ENCODE data around the gene ACAN.
A peak's percentile ranks its signal among the peaks of the same experiment; 100 is the strongest.

Gene ACAN

DNA sequence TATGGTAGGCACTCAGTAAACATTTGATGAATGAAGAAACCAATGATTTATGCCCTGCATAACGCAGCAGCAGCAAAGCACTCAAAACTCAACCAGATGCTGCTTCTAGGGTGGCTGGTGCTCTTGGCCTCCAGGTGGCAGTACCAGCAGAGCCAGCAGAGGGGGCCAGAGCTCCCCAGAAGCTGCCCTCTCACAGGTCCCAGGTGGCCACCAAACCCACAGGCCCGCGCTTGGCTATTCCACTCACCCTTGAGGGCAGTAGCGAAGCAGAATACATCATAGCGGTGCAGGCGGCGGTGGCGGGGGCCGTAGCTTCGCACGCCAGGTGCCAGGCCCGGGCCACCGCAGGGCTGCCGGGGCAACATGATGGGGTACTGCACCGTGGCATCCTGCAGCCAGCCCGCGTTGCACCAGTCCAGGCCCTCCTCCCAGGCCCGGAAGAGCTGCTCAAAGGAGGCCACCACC is 75.5 kb downstream of the ACAN start:
- no peak for DNase-seq (ENCODE audit: low read depth)

DNA sequence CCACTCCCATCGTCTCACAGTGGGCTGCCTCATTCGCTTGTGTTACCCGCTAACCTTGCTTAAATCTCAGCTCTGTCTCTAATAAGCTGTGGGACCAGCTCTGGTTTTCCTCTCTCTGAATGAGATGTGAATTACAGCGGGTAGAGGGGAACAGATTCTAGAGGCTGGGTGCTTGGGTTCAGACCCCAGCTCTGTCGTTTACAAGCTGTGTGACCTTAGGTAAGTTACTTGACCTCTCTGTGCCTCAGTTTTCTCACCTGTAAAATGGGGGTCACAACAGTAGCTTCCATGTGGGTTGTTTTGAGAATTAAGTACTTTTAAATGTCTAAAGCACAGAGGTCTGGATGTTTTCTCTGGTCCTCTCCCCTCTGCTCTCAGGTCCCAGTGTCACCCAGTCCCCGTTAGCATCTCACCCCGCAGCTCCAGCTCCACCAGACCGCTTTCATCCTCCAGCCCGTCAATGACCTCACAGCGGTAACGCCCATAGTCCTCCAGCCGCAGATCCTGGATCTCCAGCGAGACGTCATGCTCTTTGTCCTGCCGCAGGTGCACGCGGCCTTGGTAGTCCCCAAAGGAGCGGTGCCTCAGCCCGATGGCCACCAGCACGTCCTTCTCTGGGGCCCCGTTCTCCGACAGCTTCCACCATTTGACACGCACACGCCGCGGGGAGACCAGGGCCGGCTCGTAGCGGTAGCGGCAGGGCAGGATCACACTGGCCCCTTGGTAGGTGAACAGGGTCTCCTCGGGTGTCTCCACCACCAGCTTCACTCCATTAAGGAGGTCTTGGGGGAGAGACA is 77.9 kb downstream of the ACAN start:
- no peak for DNase-seq (ENCODE audit: low read depth)

GRCh38 chr15:88881775-88882174 is 78.5 kb downstream of the ACAN start:
- no peak for DNase-seq (ENCODE audit: low read depth)

- DNase-seq (ENCODE audit: low read depth): no peak
Observed at GRCh38 chr15:88882785-88883184, 79.5 kb downstream of the ACAN start.

DNA sequence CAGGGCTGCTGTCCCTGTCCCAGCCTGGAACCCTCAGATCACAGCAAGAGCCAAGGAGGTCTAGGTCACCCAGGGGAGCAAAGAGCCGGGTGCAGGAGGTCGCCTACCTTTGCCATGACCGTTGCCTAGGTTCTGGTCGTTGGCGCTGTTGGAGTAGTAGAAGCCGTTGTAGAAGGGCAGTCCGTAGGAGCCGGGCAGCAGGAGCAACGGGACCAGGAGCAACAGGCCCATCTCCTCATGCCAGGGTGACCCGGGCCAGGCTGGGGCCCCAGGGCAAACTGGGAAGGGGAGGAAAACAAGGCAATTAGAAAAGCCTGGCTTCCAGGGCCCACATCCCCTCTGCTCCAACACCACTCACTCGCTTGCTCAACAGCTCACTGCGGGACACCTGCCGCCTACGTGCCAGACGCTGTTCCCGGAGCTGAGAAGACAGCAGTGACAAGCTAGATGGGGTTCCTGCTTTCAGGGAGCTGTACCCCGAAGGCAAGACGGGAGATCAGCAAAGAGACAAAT is 83.9 kb downstream of the ACAN start:
- DNase-seq (ENCODE audit: low read depth): no peak

GRCh38 chr15:88888719-88889118 is 85.5 kb downstream of the ACAN start:
- DNase-seq (ENCODE audit: low read depth): no peak

DNA sequence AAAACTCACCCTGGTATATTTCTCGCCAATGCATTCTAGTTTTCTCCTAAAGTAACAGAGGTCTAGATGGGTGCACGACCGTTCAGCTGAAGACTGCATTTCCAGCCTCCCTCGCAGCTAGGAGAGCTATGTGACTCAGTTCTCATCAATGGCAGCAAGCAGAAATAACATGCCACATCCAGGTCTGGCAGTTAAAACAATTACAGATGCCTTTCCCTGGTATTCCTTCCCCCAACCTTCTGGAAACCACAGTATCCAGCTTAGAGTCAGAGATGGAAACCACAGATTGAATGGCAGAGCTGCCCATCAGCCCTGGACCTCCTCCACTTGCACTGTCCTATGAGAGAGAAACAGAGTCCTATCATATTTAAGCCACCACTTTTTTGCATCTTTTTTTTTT is 87.3 kb downstream of the ACAN start:
- DNase-seq (ENCODE audit: low read depth): no peak

DNA sequence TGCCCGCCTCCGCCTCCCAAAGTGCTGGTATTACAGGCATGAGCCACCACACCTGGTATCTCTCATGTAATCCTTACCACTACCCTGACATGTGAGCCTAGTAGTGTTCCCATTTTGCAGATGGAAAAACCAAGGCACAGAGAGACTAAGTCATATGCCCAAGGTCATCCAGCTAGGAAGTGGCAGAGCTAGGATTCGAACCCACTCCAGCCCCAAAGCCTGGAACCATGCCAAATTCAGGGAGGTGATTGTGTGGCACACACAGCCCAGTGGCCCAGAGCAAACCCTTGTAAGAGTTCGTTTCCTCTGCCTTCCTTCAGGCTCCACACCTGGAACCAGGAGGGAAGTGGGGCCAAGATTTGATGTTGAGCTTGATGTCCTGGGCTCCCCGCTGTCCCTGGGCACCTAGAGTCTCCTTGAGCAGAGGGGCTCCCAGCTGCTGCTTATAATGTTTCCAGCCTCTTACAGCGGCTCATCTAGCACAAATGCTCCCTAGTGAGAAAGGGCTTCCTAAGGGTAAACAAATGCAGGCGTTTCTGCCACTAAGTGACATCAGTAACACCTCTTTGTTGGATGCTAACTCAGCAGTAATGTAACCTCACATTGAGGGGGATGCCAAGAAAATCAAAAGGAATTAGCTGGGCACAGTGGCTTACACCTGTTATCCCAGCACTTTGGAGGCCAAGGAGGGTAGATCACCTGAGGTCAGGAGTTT is 88.5 kb downstream of the ACAN start:
- DNase-seq (ENCODE audit: low read depth): no peak

- DNase-seq (ENCODE audit: low read depth): no peak
Observed at GRCh38 chr15:88894348-88894818, 91.1 kb downstream of the ACAN start.

DNA sequence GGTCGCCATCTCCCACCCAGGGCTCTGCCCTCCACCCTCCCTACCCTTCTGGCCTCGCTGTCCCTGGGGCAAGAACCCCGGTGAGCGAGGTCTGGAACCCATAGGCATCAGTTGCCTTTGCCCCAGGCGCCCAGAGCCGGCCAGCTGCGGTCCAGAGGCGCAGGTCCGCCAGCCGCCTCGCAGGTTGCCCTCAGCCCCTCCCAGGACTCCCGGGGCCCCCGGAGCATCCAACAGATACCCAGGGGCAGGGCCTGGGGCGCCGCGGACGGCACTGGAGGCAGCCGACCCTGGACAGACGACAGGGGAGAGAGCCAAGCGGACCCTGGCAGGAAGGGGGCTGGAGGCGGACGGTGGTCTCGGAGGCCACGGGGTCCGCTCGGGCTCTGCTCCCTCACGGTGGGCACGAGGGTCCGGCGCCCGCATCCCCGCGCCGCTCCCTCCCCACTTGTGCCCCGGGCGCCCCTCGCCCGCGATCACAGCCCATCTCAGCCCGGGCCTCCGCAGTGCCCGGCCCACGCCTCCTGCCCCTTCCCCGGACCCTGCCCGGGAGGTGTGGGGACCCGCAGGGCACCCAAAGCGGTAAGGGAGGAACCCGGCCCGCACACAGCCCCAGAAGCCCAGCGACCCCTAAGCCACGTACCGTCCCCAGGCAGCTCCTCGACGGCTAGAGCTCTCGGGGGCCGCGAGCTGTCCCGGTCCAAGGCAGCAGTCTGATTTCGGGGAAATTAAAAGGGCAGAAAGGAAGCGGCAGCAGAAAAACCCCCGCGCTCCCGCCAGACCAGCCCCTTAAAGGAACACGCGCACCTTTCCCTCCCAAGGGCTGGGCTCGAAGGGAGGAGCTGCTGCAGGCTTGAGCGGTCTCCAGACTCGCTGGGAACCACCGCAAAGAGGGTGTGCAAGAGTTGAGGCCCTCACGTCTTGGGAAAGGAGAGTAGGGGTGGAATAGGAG is 91.9 kb downstream of the ACAN start, which contains the start of gene HAPLN3:
Gene HAPLN3 (minus strand): TSS at position 726 of the 949 bp plus-strand sequence. CDS start 8,246 bp downstream, outside the sequence.
- DNase-seq (ENCODE audit: low read depth): no peak

DNA sequence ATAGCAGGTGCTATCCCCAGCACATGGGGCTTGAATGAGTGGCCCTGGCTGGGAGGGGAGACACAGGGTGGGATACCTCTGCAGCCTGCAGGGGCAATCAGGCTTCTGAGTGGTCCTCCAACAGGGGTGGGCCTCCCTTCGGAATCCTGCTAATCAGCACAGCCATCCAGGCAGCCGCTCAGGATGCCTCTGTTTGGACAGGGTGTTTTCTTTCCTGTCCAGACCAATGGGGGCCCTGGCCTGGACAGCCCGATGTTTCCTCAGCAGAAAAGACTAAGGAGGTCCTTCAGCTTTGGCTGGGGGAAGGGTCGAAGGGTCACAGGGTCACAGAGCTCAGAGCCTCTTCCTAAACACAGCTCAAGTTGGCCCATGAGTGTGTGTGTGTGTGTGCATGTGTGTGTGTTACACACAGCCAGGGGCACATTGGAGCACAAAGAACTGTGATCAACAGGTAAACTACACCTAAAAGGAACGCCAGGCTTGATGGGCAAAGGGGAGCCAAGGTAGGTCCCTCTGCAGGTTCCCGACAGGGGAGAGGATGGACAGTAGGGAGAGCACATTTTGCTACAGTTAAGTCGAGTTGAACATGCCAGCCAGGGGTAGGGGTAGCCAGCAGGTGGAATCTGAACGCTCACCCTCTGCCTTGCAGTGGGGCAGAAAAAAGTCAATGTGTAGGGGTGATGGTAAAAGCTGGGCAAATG is 93.2 kb downstream of the ACAN start:
- no peak for DNase-seq (ENCODE audit: low read depth)

- no peak for DNase-seq (ENCODE audit: low read depth)
Observed at GRCh38 chr15:88897142-88897455, 93.9 kb downstream of the ACAN start.

- DNase-seq (ENCODE audit: low read depth): peak; percentile 74
Observed at GRCh38 chr15:88897456-88898194, 94.4 kb downstream of the ACAN start.

GRCh38 chr15:88898736-88899135 is 95.5 kb downstream of the ACAN start:
- no peak for DNase-seq (ENCODE audit: low read depth)

GRCh38 chr15:88899251-88899650 is 96.0 kb downstream of the ACAN start:
- no peak for DNase-seq (ENCODE audit: low read depth)

DNA sequence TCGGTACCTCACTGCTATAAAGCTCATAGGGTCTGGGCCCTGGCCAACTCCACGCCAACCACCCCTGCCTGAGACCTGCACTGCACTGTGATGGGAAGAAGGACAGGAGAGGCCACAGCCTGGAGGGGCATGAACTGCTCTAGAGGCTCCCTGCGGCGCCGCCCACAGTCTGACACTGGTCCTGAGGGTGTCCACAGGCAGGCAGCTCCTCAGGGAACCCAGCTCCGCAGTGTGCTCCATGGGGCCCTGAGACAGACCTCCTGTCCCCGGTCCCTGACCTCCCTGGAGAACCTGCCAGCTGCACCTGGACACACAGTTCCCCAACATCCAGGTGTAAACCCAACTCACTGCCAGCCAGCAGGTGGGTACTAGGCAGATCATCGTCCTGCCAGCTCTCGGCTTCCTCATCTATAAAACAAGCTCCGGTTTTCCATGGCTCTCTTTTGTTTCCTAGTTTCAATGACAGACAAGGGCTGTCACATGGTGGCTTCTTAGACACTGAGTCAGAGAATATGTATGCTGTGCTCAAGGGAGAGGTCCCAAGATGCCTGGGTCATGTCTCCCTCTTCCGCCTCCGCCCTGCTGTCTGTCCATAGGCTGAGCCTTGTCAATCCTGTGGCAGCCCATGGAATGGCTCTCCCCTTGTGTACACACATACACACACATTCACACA is 97.2 kb downstream of the ACAN start:
- DNase-seq (ENCODE audit: low read depth): no peak

DNA sequence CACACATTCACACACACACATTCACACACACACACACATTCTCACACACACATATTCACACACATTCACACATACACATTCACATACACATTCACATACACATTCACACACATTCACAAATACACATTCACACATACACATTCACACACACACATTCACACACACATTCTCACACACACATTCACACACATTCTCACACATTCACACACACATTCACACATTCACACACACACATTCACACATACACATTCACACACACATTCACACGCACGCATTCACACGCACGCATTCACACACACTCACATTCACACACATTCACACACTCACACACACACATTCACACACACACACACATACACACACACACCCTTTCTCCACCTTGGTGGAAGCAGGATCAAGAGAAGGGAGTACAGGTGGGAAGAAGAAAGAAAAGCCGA is 97.8 kb downstream of the ACAN start:
- DNase-seq (ENCODE audit: low read depth): no peak

GRCh38 chr15:88901508-88902220 is 98.4 kb downstream of the ACAN start:
- DNase-seq (ENCODE audit: low read depth): no peak

- no peak for DNase-seq (ENCODE audit: low read depth)
Observed at GRCh38 chr15:88902221-88902835, 99.1 kb downstream of the ACAN start.
